ENCODE measurements around the gene TMEM164. TPM values are rescaled to one million over a fixed set of nuclear protein-coding genes. Genes with fewer than 3 reads are reported as not detected.

TMEM164 gene
- total and polyA plus RNA-seq, 11 donors: 14.4 to 117 (median 50.3) TPM

GRCh38 chrX:110036162-110037033 is 33.5 kb downstream of the TMEM164 start:
- TF ChIP-seq, protein P1, sequence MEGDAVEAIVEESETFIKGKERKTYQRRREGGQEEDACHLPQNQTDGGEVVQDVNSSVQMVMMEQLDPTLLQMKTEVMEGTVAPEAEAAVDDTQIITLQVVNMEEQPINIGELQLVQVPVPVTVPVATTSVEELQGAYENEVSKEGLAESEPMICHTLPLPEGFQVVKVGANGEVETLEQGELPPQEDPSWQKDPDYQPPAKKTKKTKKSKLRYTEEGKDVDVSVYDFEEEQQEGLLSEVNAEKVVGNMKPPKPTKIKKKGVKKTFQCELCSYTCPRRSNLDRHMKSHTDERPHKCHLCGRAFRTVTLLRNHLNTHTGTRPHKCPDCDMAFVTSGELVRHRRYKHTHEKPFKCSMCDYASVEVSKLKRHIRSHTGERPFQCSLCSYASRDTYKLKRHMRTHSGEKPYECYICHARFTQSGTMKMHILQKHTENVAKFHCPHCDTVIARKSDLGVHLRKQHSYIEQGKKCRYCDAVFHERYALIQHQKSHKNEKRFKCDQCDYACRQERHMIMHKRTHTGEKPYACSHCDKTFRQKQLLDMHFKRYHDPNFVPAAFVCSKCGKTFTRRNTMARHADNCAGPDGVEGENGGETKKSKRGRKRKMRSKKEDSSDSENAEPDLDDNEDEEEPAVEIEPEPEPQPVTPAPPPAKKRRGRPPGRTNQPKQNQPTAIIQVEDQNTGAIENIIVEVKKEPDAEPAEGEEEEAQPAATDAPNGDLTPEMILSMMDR (IDR thresholded peaks at IDR 0.05): no peak
- TF ChIP-seq POLR2A (IDR thresholded peaks at IDR 0.05): no peak
- DNase-seq (no peak), ATAC-seq (peak in 1 of 4 donors; percentile 70)
- H3K4me3 ChIP-seq: no peak overlapping the region
- peaks cover 0 to 9% (median 0%) of the 10 kb centered on the region in 12 donors for H3K4me1 ChIP-seq
- 40 to 47% (median 44%) methylated on average over 3 of the region's 3 CpGs for WGBS, 4 donors
- H3K27me3 ChIP-seq: no peaks in the 10 kb centered on the region
- H3K9me3 ChIP-seq: no peaks in the 10 kb centered on the region
- peak overlapping the region in 1 of 12 donors; percentile 18 for H3K27ac ChIP-seq
- intact Hi-C loops (cut with DNase I): no loop called here
- H3K36me3 ChIP-seq: no peaks in the 10 kb centered on the region

GRCh38 chrX:110037178-110037577 is 34.3 kb downstream of the TMEM164 start:
- peaks cover 0 to 4% (median 0%) of the 10 kb centered on the region in 9 donors for H3K27me3 ChIP-seq

DNA sequence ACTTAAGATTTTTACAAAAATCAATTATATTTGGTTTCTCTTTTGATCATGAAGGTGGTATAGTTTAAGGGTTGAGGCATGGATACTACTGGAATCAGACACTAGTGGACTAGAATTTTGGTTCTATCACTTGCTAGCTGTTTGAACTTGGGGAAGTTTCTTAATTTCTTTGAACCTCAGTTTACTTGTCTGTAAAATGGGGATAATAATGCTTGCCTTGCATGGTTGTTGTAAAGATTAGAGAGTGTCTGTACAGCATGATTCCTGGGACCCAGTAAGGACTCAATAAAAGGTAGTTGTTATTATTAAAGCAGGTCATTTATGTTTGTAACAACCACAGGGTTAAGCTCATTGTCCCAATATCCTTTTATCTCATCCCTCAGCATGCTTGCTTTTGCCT is 36.0 kb downstream of the TMEM164 start:
- Histone ChIP-seq H3K9me3 (no peaks in the 10 kb centered on the region), H3K27ac (no peak overlapping the region), H3K4me3 (no peak overlapping the region), H3K27me3 (peaks cover 0 to 6% (median 0%) of the 10 kb centered on the region in 9 donors), H3K36me3 (no peaks in the 10 kb centered on the region), H3K4me1 (peaks cover 0 to 25% (median 3%) of the 10 kb centered on the region in 12 donors)
- TF ChIP-seq POLR2A (IDR thresholded peaks at IDR 0.05): no peak
- TF ChIP-seq, protein P1 (IDR thresholded peaks at IDR 0.05): no peak
- DNase-seq (no peak), ATAC-seq (no peak)
- intact Hi-C loops (cut with DNase I): no loop called here

More at GRCh38 chrX:110037178-110037577, 34.3 kb downstream of the TMEM164 start:
- DNase-seq: no peak
- 48 to 78% (median 64%) methylated on average over 2 of the region's 2 CpGs for WGBS, 4 donors
- Histone ChIP-seq H3K9me3 (no peaks in the 10 kb centered on the region), H3K36me3 (no peaks in the 10 kb centered on the region), H3K27ac (peak overlapping the region in 1 of 12 donors; percentile 13), H3K4me3 (no peak overlapping the region), H3K4me1 (peaks cover 0 to 9% (median 0%) of the 10 kb centered on the region in 12 donors)
- TF ChIP-seq, protein P1 (IDR thresholded peaks at IDR 0.05): no peak
- TF ChIP-seq POLR2A (IDR thresholded peaks at IDR 0.05): no peak
- ATAC-seq: peak in 2 of 4 donors; percentile 41 to 47
- intact Hi-C loops (cut with DNase I): no loop called here

DNA sequence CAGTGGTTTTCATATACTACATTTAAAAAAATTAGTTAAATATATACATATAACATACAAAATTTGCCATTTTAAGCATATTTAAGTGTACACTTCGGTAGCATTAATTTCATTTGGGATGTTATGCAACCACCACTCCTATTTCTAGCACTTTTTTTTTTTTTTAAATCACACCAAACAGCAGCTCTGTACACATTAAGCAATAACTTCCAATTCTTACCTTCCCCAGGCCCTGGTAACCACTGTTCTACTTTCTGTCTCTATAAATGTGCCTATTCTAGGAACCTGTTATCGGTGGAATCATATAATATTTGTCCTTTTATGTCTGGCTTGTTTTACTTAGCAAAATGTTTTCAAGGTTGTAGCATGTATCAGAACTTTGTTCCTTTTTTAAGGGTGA is 39.1 kb downstream of the TMEM164 start:
- Histone ChIP-seq H3K36me3 (no peaks in the 10 kb centered on the region), H3K27me3 (peaks cover 0 to 8% (median 0%) of the 10 kb centered on the region in 9 donors), H3K9me3 (no peaks in the 10 kb centered on the region), H3K4me1 (peaks cover 0 to 30% (median 5%) of the 10 kb centered on the region in 12 donors), H3K27ac (peak overlapping the region in 5 of 12 donors; percentile 10 to 50 (median 26)), H3K4me3 (no peak overlapping the region)
- no peak for DNase-seq
- no peak for ATAC-seq
- WGBS, 4 donors: 38 to 86% (median 71%) methylated on average over 2 of the region's 2 CpGs
- intact Hi-C loops (cut with DNase I): loop anchor here in 1 of 10 donors (10.0 kb wide), 1 partner anchor 103 kb away; no protein-coding TSS in a partner anchor
- TF ChIP-seq, protein P1 (IDR thresholded peaks at IDR 0.05): no peak
- TF ChIP-seq POLR2A (IDR thresholded peaks at IDR 0.05): no peak

Measured in heart left ventricle (tissue), 16 donors.